Measurements from ENCODE around the gene RAE1. TPM values are rescaled to one million over a fixed set of nuclear protein-coding genes. Genes with fewer than 3 reads are reported as not detected.

RAE1 gene
- total and polyA plus RNA-seq, 2 donors (not counting 1 experiment from before 2014, with no cell fraction given): 27.2 to 39.4 TPM

GRCh38 chr20:57323034-57323433 is 28.0 kb upstream of the RAE1 start:
- Histone ChIP-seq H3K27me3 (ENCODE audit: control insufficient read depth, insufficient read depth, low read length) (no peaks in the 10 kb centered on the region), H2AFZ (ENCODE audit: low read length) (no peak overlapping the region), H3K79me2 (ENCODE audit: control insufficient read depth, insufficient read depth, low read length) (no peaks in the 10 kb centered on the region), H4K20me1 (ENCODE audit: control insufficient read depth, extremely low read depth, insufficient read depth, low read length) (no peaks in the 10 kb centered on the region), H3K4me2 (ENCODE audit: extremely low read depth, insufficient read depth, low read length) (no peak overlapping the region), H3K4me3 (replicated peaks in 1 of 4; ENCODE audit: control extremely low read depth in 1 of 4, insufficient read depth in 1 of 4, low read depth in 3 of 4, low read length in 4 of 4) (no peak overlapping the region), H3K4me1 (ENCODE audit: control insufficient read depth, extremely low read depth, insufficient read depth, low read length) (no peaks in the 10 kb centered on the region), H3K9ac (ENCODE audit: insufficient read depth, low read length) (no peak overlapping the region), H3K36me3 (ENCODE audit: control insufficient read depth, insufficient read depth, low read length) (no peaks in the 10 kb centered on the region), H3K9me3 (ENCODE audit: control insufficient read depth, insufficient read depth, low read depth, low read length) (no peaks in the 10 kb centered on the region), H3K27ac (ENCODE audit: insufficient read depth, low read length) (no peak overlapping the region)
- DNase-seq (ENCODE audit: low read depth in 2 of 2): peak in 1 of 2 donors; percentile 38
- TF ChIP-seq, protein P1, sequence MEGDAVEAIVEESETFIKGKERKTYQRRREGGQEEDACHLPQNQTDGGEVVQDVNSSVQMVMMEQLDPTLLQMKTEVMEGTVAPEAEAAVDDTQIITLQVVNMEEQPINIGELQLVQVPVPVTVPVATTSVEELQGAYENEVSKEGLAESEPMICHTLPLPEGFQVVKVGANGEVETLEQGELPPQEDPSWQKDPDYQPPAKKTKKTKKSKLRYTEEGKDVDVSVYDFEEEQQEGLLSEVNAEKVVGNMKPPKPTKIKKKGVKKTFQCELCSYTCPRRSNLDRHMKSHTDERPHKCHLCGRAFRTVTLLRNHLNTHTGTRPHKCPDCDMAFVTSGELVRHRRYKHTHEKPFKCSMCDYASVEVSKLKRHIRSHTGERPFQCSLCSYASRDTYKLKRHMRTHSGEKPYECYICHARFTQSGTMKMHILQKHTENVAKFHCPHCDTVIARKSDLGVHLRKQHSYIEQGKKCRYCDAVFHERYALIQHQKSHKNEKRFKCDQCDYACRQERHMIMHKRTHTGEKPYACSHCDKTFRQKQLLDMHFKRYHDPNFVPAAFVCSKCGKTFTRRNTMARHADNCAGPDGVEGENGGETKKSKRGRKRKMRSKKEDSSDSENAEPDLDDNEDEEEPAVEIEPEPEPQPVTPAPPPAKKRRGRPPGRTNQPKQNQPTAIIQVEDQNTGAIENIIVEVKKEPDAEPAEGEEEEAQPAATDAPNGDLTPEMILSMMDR (conservative IDR thresholded peaks at IDR 0.05 in 1 of 2, IDR thresholded peaks at IDR 0.05 in 1 of 2; ENCODE audit: low read depth in 1 of 2, low read length in 2 of 2): no peak
- TF ChIP-seq EZH2 (IDR thresholded peaks at IDR 0.05; ENCODE audit: low read length, missing control alignments): no peak

DNA sequence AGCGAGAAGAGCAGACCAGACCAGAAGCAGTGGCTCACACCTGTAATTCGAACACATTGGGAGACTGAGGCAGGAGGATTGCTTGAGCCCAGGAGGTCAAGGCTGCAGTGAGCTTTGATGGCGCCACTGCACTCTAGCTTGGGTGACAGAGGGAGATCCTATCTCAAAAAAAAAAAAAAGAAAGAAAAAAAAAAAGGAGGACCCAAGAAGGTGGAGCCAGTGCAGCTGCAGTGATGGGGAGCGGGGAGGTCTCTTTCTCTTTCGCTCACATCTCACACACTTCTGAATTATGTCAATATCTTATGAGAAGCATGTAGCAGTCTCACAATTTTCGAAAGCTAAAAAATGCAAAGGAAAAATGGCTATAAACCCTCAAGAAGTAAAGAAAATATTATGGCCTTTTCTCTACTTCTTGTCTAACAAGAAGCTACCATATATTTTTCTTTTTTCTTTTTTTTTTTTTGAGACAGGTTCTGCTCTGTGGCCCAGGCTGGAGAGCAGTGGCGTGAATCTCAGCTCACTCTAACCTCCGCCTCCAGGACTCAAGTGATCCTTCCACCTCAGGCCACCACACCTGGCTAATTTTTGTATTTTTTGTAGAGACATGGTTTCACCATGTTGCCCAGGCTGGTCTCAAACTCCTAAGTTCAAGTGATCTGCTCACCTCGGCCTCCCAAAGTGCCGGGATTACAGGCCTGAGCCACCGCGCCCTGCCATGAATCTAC is 25.3 kb upstream of the RAE1 start:
- H3K4me1 ChIP-seq (ENCODE audit: control insufficient read depth, extremely low read depth, insufficient read depth, low read length): no peaks in the 10 kb centered on the region
- H3K36me3 ChIP-seq (ENCODE audit: control insufficient read depth, insufficient read depth, low read length): no peaks in the 10 kb centered on the region
- no peaks in the 10 kb centered on the region for H3K27me3 ChIP-seq (ENCODE audit: control insufficient read depth, insufficient read depth, low read length)
- no peak overlapping the region for H3K4me2 ChIP-seq (ENCODE audit: extremely low read depth, insufficient read depth, low read length)
- H3K4me3 ChIP-seq (replicated peaks in 1 of 4; ENCODE audit: control extremely low read depth in 1 of 4, insufficient read depth in 1 of 4, low read depth in 3 of 4, low read length in 4 of 4): no peak overlapping the region
- TF ChIP-seq, protein P1 (conservative IDR thresholded peaks at IDR 0.05 in 1 of 2, IDR thresholded peaks at IDR 0.05 in 1 of 2; ENCODE audit: low read depth in 1 of 2, low read length in 2 of 2): no peak
- no peak for TF ChIP-seq EZH2 (IDR thresholded peaks at IDR 0.05; ENCODE audit: low read length, missing control alignments)
- no peaks in the 10 kb centered on the region for H3K79me2 ChIP-seq (ENCODE audit: control insufficient read depth, insufficient read depth, low read length)
- H2AFZ ChIP-seq (ENCODE audit: low read length): no peak overlapping the region
- H3K27ac ChIP-seq (ENCODE audit: insufficient read depth, low read length): no peak overlapping the region
- DNase-seq (ENCODE audit: low read depth in 2 of 2): no peak
- H3K9me3 ChIP-seq (ENCODE audit: control insufficient read depth, insufficient read depth, low read depth, low read length): no peaks in the 10 kb centered on the region
- H3K9ac ChIP-seq (ENCODE audit: insufficient read depth, low read length): no peak overlapping the region
- H4K20me1 ChIP-seq (ENCODE audit: control insufficient read depth, extremely low read depth, insufficient read depth, low read length): peaks cover 1% of the 10 kb centered on the region

- TF ChIP-seq, protein P1 (conservative IDR thresholded peaks at IDR 0.05 in 1 of 2, IDR thresholded peaks at IDR 0.05 in 1 of 2; ENCODE audit: low read depth in 1 of 2, low read length in 2 of 2): no peak
- no peak for TF ChIP-seq EZH2 (IDR thresholded peaks at IDR 0.05; ENCODE audit: low read length, missing control alignments)
- no peaks in the 10 kb centered on the region for H3K36me3 ChIP-seq (ENCODE audit: control insufficient read depth, insufficient read depth, low read length)
- no peak overlapping the region for H3K27ac ChIP-seq (ENCODE audit: insufficient read depth, low read length)
- DNase-seq (ENCODE audit: low read depth in 2 of 2): no peak
- H3K9ac ChIP-seq (ENCODE audit: insufficient read depth, low read length): no peak overlapping the region
- H4K20me1 ChIP-seq (ENCODE audit: control insufficient read depth, extremely low read depth, insufficient read depth, low read length): peaks cover 1% of the 10 kb centered on the region
- H3K27me3 ChIP-seq (ENCODE audit: control insufficient read depth, insufficient read depth, low read length): peaks cover 2% of the 10 kb centered on the region
- H3K4me1 ChIP-seq (ENCODE audit: control insufficient read depth, extremely low read depth, insufficient read depth, low read length): no peaks in the 10 kb centered on the region
- H3K9me3 ChIP-seq (ENCODE audit: control insufficient read depth, insufficient read depth, low read depth, low read length): no peaks in the 10 kb centered on the region
- H2AFZ ChIP-seq (ENCODE audit: low read length): no peak overlapping the region
- H3K4me3 ChIP-seq (replicated peaks in 1 of 4; ENCODE audit: control extremely low read depth in 1 of 4, insufficient read depth in 1 of 4, low read depth in 3 of 4, low read length in 4 of 4): no peak overlapping the region
- H3K79me2 ChIP-seq (ENCODE audit: control insufficient read depth, insufficient read depth, low read length): no peaks in the 10 kb centered on the region
- H3K4me2 ChIP-seq (ENCODE audit: extremely low read depth, insufficient read depth, low read length): no peak overlapping the region
These were observed 24.2 kb upstream of the RAE1 start for GRCh38 chr20:57326667-57327455.

Data from fibroblast of lung (primary cell).